Measurements from ENCODE around the gene FGD4.
"Not testable (repeated sequence)": the region's sequence is repeated elsewhere in the genome, so short reads cannot be mapped to it uniquely, and the experiment has no call there.

FGD4 gene

DNA sequence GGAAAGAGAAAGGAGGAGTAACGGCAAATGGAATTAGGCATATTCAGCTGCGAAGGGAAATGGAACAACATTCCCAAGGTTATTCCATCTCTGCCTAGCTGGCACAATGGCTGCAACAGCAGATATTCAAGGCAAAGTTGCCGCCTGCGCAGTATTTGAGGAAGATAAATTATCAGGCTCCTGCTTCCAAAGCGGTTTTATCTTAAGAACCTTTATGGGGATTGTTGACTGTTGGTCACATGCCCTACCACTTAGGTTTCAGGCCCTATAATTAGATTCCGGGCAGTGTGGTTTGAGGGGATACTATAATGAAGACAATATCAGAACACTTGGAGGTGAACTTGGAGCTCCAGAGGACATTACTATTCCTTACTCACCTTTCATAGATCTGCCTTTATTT is 99.7 kb downstream of the FGD4 start:
- no peak for DNase-seq

- no peak for DNase-seq
These were observed 102.5 kb downstream of the FGD4 start for GRCh38 chr12:32501835-32502333.

DNA sequence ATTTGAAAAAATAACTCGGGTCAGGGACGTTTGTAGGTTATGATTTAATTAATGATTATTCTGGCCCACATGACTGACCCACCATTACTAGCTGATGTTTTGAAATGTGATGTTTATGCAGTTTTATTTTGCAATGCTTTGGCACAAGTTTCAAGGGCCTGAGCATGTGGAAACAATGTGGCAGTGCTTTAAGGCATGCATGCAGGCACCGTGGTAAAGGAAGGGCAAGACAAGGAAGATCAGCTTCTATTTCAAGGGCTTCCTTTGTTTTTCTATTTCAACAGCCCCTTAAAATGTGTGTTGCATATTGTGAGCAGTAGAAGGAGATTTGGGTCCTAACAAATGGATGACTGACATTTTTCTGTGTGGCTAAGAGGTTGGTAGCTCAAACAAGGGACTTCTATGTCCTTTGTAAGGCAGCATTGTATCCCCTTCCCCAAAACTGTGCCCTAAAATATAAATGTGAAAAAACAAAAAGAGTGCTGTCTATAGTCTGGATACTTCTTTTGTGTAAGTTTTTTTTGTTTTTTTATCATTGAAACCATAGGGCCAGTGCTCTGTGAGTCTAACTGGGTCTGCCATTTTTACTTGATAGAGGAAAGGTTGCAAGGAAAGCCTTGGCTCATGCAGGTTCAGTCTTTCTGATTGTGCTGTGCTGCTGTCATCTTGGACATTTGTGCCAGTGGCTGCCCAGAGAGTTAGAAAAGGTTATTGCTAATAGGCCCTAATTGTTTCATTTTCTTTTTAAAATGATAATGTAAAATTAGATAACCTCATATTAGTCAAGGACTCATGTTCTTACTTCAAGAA is 103.5 kb downstream of the FGD4 start:
- DNase-seq: no peak

DNA sequence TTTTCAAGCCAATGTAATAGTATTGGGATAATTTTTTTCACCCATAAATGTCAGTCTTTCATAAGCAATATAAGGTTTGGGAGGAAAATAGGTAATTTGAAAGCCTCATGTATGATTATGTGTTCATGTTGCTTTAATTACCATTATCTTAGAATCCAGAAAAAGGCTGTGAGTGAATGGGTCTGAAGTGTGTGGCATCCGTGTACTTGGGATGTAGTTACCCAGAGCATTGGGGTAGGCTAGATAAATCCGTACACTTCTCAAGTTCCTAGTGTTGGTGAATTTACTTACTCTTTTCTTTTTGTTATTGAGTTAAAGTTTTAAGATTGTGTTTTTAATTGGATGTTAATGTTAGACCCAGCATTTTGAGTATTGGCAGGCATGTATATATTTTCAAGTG is 104.4 kb downstream of the FGD4 start:
- no peak for DNase-seq

- DNase-seq: no peak
These were observed 105.2 kb downstream of the FGD4 start for GRCh38 chr12:32504591-32504990.

DNA sequence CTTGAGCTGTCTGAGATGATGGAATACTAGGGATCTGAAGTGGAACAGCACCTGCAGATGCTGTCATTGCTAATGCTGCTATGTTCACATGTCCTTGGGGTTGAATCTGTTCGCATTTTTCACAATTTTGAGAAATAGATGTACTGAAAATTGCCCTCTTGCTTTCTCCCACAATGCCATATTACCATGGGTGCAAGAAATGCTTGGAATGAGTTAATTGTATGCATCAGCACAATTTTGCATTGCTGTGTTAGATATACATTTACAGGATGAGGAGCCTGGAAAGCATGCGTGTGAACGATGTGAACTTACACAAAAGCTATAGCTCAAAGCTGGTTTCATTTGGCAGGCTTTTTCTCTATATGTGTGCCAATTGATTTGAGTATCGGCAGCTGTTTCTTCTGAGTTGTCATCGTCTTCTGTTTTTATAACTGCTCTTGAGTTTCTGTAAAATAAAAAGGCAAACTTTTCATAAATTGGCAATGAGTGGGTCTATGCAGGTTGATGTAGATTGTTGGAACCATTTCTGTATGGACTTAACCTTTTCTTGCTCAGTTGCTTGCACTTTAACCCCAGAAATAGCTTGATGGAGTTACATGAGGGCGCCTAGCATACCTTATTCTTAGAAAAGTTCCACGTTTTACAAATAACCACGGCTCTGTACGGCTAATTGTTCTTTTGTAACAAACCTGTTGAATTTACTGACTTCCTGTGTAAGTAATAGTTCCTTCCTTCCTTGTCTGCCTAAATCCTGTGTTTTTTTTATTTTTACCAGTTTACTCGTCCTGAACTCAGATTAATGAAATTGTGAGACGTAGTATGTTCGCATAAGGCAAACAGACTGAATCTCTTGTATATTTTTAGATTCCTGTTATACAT is 105.9 kb downstream of the FGD4 start:
- DNase-seq: no peak

- DNase-seq: not testable (repeated sequence)
These were observed 108.0 kb downstream of the FGD4 start for GRCh38 chr12:32507096-32507941.

DNA sequence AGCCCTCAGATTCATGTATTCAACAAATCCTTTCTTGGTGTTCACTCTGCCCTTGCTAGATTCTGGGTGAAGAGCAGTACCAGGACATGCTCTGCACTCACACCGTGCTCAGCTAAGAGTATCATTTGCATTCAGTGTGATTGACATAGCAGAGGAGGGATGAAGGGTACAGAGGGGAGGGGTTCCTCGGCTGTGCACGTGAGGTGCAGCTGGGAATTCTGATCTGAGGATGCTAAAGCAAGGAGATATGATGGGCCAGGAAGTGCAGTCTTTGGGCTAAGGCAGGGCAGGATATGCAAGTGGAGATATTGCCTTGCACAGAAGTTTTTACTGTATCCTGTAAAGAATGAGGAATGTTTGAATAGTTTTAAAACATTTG is 108.6 kb downstream of the FGD4 start:
- no peak for DNase-seq

DNA sequence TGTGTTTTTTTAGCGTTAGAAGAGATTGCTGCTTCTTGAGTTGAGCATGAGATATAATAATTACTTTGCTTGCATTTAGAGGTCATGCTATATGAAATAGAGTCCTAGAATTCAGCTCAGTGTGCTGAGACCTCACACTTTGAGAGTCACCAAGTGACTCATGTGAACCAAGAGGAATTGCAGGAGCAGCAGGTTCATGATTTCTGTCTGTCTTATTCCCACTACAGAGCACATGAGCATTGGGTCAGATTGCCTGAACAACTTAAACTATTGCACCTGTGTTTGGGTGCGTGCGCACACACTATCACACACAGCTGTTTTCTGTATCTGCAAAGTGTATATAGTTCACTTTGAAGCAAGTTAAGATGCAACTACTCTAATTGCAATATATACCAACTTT is 109.3 kb downstream of the FGD4 start:
- no peak for DNase-seq

DNA sequence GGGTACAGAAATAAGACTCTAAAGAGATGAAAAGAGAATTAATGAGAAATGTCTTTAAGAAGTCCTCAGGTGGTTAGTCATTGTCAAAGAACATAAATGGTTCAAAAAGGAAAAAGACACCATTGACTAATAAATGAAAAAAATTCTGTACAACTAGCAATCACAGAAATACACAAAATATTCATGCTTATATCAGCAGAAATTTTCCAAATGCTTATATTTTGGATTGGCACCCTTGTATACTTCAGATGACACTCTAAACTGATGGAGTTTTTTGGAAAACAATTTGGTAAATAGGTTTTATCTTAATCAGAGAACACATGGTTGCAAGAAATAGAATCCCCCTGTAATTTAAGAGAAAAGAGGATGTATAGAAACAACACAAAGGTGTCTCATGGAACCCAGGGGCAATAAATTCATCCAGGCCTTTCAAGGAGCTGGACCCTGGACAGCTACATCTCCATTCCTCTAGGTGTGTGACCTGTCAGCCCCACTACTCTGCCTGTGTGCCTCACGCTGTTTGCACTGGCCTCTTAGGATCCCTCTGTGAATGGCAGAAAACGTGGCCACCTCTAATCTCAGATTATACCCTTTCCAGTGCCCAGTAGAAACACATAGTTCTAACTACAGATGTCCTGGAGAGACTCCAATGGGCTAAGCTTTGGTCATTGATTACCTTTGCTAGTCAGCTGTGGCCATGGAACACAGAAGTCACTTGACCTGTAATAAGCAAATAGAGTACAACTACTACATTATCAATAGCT is 110.2 kb downstream of the FGD4 start:
- DNase-seq: no peak

- DNase-seq: not testable (repeated sequence)
These were observed 112.6 kb downstream of the FGD4 start for GRCh38 chr12:32511976-32512375.

GRCh38 chr12:32512379-32512778 is 113.0 kb downstream of the FGD4 start:
- no peak for DNase-seq

DNA sequence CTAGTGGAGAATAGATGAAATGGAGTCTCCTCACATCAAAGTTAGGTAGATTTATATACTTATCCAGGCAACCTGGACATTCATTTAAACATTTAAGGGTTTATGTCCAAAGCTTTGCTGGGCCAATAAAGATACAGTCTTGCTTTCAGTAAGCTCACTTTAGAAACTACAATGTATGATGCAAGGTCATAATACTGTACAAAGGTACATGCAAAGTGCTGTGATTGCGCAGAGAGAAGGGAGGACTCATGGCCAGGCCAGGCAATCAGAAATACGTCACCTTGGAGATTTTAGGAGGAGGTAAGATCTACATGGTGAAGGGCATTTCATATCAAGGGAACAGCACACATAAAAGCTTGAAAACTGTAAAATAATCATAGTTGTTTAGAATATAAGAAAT is 113.6 kb downstream of the FGD4 start:
- DNase-seq: no peak

GRCh38 chr12:32515137-32515873 is 115.9 kb downstream of the FGD4 start:
- DNase-seq: no peak

DNA sequence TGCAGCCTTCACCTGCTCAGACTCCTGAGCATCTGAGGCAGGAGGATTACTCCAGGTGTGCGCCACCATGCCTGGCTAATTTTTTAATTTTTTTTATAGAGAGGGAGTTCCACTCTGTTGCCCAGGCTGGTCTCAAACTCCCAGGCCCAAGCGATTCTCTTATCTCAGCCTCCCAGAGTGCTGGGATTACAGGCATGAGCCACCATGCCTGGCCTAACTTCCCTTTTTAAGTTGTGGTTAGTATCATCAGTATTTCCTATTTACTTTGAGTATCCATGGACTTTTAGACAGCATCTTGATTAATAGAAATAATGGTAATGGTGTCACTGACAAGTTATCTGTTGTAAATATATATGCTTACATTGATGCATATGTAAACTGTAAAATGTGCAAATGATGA is 116.9 kb downstream of the FGD4 start:
- DNase-seq: no peak

GRCh38 chr12:32517966-32518365 is 118.6 kb downstream of the FGD4 start:
- DNase-seq: no peak

DNA sequence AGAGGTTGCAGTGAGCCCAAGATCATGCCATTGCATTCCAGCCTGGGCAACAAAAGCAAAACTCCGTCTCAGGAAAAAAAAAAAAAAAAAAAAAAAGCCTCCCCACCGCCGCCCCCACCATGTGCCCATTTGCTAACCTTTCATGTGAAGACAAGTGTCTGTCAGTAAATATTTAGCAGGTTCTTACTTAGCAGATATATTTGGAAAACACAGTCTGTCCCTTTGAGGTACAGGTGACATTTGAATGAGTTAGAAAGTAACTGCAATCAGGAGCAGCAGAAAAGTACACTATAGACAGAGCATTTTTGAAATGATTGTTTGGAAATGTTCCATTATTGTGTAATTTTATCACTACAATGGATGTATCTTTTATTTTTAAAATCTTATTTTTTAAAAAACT is 119.7 kb downstream of the FGD4 start:
- no peak for DNase-seq

DNA sequence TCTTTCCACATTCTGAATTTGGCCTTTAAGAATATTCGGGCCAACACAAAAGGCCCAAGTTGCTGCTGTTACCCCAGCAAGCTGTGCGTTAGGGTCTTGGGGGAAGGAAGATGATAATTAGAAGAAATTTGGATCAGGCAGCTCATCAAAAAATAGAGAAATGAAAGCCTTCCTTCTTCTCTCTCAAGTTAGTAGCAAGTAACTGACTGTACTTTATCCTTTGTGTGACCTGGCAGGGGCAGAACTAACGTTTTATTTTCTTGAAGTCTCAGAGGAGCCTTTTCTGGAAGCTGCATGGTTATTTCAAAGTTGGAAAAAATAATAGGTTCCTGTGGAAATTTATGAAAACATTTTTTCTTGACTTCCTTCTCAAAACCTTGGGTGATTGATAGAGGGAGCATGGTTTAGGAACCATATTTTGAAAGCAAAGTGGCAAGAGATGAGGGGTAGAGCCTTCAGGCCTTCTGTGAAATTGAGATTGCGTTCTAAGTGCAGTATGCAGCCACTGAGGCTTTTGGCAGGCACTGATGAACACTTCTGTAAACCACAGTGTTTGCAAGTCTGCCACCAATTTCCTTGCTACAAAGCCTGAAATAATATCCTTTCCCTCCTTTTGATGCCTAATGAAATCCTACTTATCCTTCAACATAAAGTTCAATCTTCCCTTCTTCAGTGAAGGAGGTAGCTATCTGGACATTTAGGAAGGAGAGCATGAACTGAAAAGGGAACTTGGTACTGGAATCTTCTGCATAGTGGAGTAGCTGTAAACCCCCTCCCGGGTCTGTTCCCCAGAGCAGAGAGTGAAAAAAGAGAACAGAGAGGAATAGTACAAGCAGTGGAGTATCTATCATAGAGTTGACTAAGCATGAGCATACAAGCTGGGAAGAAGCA is 123.2 kb downstream of the FGD4 start:
- DNase-seq: no peak

DNA sequence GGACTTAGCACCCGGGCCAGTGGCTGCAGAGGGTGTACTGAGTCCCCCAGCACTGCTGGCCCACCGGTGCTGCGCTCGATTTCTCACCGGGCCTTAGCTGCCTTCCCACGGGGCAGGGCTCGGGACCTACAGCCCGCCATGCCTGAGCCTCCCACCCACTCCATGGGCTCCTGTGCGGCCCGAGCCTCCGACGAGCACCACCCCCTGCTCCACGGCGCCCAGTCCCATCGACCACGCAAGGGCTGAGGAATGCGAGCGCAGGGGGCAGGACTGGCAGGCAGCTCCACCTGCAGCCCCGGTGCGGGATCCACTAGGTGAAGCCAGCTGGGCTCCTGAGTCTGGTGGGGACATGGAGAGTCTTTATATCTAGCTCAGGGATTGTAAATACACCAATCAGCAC is 126.4 kb downstream of the FGD4 start:
- not testable (repeated sequence) for DNase-seq

DNA sequence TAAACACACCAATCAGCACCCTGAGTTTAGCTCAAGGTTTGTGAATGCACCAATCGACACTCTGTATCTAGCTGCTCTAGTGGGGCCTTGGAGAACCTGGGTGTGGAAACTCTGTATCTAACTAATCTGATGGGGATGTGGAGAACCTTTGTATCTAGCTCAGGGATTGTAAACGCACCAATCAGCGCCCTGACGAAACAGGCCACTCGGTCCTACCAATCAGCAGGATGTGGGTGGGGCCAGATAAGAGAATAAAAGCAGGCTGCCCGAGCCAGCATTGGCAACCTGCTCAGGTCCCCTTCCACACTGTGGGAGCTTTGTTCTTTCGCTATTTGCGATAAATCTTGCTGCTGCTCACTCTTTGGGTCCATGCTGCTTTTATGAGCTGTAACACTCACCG is 127.0 kb downstream of the FGD4 start:
- DNase-seq: not testable (repeated sequence)

Measured in CD4-positive, alpha-beta T cell treated with Interferon alpha-2 for 1 hour (primary cell).